CMK (cell line): ENCODE results near the gene SMPD3.

Source experiments
- DNase-seq: peaks from one replicate; pipeline ENCODE4 v3.0.0-alpha.2; 2010; ENCODE audit warnings: low read depth

Gene SMPD3

GRCh38 chr16:68433316-68433715 lies 15.0 kb downstream of the SMPD3 start:
- no peak for DNase-seq

DNA sequence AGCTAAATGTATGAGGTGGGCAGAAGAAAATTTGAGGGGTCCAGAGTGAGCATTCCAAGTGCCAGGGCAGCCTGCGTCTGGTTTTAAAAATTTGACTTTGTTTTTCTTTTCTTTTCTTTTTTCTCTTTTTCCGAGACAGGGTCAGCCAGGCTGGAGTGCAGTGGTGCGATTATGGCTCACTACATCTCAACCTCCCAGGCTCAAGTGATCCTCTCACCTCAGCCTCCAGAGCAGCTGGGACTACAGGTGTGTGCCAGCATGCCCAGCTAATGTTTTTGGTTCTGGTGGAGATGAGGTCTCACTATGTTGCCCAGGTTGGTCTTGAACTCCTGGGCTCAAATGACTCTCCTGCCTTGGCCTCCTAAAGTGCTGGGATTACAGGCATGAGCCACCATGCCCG lies 15.6 kb downstream of the SMPD3 start:
- DNase-seq, result no peak

DNA sequence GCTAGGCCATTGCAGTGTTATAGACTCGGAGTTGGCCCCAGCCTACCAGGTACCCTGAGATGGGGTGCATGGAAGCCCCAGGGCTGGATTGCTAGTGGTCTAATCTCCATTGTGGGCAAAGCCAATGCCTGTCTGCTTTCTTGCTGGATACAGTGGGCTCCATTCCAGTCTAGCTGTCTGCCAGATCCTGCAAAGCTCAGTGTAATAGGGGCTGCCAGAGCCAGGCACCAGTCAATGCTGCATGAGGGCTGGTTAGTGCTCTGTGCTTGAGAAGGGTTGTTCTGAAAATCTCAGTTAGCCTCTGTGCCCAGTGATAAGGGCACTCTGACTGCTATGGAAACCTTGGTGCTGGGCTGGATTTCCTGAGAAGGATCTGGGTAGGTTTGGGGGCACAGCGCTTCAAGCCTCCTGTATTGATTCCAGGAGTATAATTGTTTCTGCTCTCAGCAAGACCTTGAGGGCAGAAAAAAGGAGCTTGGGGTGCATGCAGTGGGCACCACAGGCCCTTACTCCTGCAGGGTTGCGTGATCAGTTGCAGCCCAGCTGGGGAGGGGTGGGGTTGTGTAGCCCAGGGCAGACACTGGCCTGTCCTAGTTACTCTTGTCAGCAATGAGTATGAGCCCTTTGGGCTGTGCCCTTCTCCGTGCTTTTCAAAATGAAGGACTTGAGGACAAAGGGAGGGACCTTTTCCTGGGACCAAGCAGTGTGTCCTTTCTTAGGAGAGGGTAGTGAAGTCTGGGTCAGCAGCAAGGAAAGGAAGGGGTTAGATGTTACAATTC lies 19.0 kb downstream of the SMPD3 start:
- no peak for DNase-seq

GRCh38 chr16:68427649-68428303 lies 20.5 kb downstream of the SMPD3 start:
- DNase-seq, result no peak

DNA sequence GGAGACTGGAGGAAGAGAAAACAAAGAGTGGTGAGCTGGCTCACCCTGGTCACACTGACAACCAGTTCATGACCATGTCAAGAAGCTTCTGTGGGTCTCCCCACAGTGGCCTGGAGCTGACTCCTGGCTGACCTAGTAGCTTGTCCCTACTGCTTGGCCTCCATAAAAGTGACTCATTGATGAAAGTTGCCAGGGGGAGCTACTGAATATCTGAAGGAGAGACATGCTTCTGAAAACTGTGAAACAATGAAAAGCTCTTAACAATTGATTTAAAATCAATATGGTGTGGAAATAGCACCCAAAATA lies 22.0 kb downstream of the SMPD3 start:
- DNase-seq, result no peak

- DNase-seq, result no peak
Measured at GRCh38 chr16:68425498-68426346, 22.6 kb downstream of the SMPD3 start.

DNA sequence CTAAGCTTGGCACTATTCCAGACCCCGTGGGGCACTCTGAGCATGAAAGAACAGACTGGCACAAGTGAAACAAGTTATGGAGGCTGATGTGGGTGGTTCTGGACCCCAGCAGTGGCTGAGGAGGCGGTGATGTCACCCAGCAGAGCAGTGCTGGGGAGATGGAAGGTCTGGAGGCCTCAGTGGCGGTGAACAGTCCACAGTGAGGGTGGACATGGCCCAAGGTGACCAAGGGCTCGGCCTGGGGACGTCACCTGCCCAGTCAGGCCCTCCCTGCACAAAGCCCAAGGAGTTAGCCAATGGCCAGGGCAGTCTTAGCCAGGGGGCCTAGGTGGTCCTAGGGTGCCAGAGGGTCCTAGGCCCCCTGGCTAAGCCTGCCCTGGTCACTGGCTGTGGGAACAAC lies 24.5 kb downstream of the SMPD3 start:
- DNase-seq, result no peak

- DNase-seq, result no peak
Measured at GRCh38 chr16:68422396-68422960, 25.8 kb downstream of the SMPD3 start.

GRCh38 chr16:68421076-68421475 lies 27.2 kb downstream of the SMPD3 start:
- DNase-seq, result no peak

GRCh38 chr16:68420366-68420942 lies 27.9 kb downstream of the SMPD3 start:
- no peak for DNase-seq

DNA sequence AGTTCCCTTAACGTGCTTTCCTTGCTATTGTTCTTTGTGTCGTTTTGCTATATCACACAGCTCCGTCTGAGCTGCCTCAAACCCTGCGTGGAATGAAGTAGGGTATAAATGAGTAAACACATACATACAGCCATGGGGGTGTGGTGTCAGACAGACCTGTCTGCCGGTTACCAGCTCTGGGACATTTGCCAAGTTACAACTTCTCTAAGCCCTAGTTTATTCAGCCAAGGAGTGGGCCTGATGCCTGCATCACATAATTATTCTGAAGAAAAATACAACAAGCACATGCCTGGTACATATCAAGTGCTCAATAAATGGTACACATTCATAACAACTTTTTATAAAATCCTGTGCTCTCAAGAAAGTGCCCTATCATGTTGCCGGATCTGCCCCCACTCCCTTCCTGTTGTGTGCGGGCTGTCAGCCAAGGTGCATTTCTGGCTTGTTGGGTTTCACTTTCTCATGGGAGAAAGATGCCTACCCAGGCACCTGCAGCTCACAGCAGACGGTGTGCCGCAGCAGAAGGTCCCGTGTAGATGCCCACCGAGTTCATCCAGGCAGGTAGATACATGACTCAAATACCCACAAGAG lies 30.5 kb downstream of the SMPD3 start:
- DNase-seq, result no peak

DNA sequence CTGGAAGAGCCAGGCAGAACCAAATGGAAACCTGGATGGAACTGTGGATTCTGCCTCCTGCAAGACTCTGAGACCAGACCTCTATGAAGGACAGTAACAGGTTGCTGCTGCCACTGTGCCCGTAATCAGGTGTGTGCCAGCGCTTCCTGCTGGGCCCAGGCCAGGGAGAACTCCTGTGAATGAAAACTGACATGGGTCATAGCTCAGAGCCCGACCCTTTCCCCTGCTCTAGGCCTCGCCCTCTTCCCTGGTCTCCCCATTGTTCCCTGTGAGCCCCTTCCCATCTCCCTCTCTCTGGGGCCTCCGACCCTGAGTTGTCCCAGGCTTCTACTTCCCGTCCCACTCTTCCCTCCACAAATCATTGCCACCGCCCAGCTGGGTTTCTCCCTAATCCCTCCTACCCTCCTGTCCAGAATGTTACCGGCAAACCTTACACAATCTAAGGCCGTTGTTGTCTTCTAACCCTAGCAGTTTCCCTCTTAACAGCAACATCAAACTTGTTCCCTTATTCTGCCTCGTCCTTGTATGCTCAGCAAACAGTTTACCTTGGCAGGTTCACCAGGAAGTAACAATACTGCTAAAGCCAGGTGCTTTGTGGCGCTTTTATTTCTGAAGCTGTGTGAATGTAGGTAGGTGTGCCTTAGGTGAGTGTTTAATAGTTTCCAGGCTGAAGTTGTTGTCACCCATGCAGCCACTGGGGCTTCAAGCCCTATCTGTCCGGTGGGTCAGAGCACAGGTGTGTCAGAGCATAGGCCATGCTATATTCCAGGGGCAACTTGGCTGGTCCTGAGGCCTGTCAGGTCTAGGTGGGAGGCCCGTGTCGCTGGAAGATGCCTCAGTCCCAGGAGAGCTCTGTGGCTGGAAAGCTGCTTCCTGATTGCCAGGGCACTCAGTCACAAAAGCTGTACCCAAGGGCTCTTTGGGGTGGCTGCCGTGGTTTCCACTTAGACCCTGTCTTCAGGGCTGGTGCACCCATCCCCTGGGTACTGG lies 32.0 kb downstream of the SMPD3 start:
- no peak for DNase-seq

DNA sequence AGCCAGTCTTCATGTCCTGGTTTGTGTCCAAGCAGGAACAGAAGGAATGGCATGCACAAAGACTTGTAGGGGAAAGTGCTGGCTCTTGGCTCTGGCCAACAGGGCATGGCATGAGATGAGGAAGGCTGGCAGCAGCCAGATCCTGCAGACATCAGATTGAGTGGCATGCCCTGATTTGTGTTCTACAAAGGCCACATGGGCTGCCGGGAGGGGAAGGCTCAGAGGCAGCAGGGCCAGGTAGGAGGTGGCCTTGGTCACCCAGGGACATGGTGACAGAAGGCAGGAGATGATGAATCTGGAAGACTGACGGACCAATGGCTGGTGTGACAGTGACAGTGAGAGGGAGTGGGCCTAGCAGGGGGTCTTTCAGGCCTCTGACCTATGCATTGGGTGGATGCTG lies 33.7 kb downstream of the SMPD3 start:
- no peak for DNase-seq

- DNase-seq, result no peak
Measured at GRCh38 chr16:68412061-68412460, 36.2 kb downstream of the SMPD3 start.

DNA sequence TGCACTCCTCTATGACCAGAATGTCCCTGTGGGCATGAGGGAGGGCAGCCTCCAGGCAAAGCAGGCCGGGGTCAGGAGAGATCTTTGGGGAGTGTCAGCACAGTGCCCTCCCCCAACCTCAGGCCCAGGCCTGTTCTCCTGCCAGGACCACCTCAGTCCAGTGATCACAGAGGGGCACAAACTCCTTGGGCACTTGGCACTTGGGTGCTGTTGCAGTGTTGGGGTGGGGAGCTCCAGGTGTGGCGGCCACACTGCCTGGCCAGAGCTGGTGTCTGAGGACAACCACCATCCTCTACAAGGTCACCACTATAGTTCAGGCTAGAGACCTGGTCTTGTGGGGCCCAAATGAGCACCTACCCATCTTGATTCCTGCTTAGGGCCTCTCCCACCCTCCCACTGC lies 37.2 kb downstream of the SMPD3 start:
- no peak for DNase-seq

DNA sequence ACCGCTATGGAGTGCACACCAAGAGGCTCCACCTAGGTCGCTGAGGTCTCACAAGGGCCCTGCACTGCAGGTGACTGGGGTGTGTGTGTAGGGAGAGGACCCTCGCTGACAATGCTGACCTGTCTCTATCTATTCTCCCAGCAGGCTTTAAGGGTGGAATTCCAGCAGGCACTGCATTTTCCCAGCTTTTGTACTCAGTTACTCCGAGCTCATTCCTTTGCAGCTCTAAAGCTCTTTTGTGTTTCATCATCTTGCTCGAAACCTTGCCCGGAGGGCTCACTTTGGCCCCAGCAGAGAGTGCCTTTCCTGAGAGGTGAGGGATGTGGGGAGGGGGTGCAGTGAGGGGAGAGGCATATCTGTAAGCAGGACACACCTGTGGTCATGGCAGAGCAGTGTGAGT lies 39.3 kb downstream of the SMPD3 start:
- DNase-seq, result no peak

DNA sequence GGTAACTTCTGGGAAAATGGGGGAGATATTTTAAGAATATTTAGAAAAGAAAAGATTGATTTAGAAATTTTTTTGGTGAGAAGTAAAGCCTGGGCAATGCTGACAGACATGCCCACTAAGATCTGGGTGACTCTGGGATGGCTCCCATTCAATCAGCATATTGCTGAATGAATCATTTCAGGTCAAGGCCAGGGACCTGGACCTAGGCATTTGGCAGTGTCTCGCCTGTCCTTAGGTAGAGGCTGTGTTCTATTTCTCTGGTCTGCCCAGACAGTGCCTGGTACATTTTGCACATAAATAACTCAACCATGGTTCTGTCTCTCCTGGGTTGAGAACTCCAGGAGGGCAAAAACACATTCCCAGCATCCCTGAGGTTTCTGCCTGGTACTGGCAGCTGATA lies 39.9 kb downstream of the SMPD3 start:
- DNase-seq, result no peak

- DNase-seq, result no peak
Measured at GRCh38 chr16:68406458-68407152, 41.7 kb downstream of the SMPD3 start.

DNA sequence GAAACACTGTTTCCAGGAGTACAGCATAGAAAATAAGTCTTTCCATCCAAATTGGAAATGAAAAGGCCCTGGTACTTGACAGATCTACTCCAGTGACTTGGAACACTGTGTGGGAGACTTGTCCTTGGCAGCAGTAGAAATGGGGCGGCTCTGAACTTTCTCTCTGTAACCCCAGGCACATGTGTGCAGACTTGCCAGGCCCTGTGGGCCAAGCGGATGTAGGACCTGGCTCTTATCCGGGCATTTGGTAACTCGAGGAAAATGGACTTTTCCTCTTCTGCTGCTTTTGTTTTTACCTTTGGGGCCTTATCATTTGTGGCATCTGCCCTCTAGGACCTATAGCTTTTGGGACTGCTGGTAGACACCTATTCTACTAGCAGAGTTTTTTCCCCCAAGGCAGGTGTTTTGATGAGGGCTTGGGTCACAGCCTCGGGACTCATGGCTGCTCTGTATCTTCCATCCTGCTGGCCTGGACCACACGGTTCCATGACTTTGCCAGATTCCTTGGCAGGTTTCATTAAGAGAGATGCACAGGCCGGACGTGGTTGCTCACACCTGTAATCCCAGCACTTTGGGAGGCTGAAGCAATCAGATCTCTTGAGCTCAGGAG lies 43.5 kb downstream of the SMPD3 start:
- no peak for DNase-seq

DNA sequence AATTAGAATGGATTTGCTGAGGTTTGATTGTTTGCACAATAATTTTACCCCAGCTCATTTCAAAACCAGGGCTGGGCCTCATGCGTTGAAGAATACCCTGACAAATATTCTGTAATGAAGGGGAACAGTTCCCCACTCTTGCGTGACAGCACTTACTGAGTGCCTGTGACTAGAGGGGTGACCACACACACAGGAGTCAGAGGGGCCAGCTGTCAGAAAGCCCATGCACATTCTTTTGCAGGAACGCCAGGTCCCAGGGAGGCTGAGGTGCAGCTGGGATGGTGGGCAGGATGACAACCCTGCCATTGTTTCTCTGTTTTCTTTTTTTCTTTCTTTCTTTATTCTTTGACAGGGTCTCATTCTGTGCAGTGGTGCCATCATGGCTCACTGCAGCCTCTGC lies 44.6 kb downstream of the SMPD3 start:
- no peak for DNase-seq
